Spleen (tissue), 7 donors: Measurements from ENCODE around the gene GRB10.

Experiments used
- POLR2A ChIP-seq, 3 donors: fragments of 450-650 bp; IDR thresholded peaks; one replicate each; pipeline ENCODE4 v1.5.1; 2017; ENCODE audit warnings: antibody characterized with exemption in 3 of 3, mild to moderate bottlenecking in 1 of 3
- POLR2AphosphoS5 ChIP-seq, 3 donors: sonication (generic); formaldehyde crosslinking; IDR thresholded peaks; one replicate each; pipeline ENCODE4 v1.5.1; 2017; ENCODE audit warnings: antibody characterized with exemption in 3 of 3
- TF ChIP-seq, protein P1 (sequence below), 11 experiments: fragments of 200-600 bp in 7 of 11; fragments of 450-650 bp in 4 of 11; sonication (generic) in 4 of 11; IDR thresholded peaks in 8 of 11; conservative IDR thresholded peaks in 3 of 11; 1 replicate in 7 of 11; 2 replicates in 4 of 11; pipeline versions ENCODE4 v1.4.0 to v1.8.0; 2016 to 2021; ENCODE audit warnings: antibody characterized with exemption in 11 of 11, inconsistent platforms in 4 of 11, mild to moderate bottlenecking in 1 of 11
- donor health status: DM: no; HTN: no; CAD: no; lungs with moderate emphysema.
- donor health status: DM: no; HTN: no; CAD: no.
- donor health status: DM: no; HTN: no; CAD: no.

GRCh38 chr7:50771120-50772002 is 11.3 kb downstream of the GRB10 start:
- TF ChIP-seq, protein P1, sequence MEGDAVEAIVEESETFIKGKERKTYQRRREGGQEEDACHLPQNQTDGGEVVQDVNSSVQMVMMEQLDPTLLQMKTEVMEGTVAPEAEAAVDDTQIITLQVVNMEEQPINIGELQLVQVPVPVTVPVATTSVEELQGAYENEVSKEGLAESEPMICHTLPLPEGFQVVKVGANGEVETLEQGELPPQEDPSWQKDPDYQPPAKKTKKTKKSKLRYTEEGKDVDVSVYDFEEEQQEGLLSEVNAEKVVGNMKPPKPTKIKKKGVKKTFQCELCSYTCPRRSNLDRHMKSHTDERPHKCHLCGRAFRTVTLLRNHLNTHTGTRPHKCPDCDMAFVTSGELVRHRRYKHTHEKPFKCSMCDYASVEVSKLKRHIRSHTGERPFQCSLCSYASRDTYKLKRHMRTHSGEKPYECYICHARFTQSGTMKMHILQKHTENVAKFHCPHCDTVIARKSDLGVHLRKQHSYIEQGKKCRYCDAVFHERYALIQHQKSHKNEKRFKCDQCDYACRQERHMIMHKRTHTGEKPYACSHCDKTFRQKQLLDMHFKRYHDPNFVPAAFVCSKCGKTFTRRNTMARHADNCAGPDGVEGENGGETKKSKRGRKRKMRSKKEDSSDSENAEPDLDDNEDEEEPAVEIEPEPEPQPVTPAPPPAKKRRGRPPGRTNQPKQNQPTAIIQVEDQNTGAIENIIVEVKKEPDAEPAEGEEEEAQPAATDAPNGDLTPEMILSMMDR (IDR thresholded peaks at IDR 0.05 in 8 of 11, conservative IDR thresholded peaks at IDR 0.05 in 3 of 11) = no peak
- no peak for TF ChIP-seq POLR2A (IDR thresholded peaks at IDR 0.05)
- TF ChIP-seq POLR2AphosphoS5 (IDR thresholded peaks at IDR 0.05) = no peak
